GM12872 (cell line): ENCODE results near the gene PLSCR5.

Experiments used
- CTCF ChIP-seq: IDR thresholded peaks from 3 replicates; pipeline ENCODE4 v1.5.1; 2011; ENCODE audit warnings: low read depth, mild to moderate bottlenecking, low read length, moderate library complexity; ENCODE audit not compliant: insufficient read depth

The PLSCR5 gene

GRCh38 chr3:146537603-146538002, 67.5 kb downstream of the PLSCR5 start:
- no peak for TF ChIP-seq CTCF

- no peak for TF ChIP-seq CTCF
Measured at GRCh38 chr3:146536681-146537080, 68.5 kb downstream of the PLSCR5 start.
